HG03558 (cell line): ENCODE results near the gene RCC2.
"Not testable (repeated sequence)": the region's sequence is repeated elsewhere in the genome, so short reads cannot be mapped to it uniquely, and the experiment has no call there.

Source experiments
- ATAC-seq: cut with Tn5 transposase; IDR thresholded peaks from one replicate; pipeline ENCODE4 v1.9.1; 2021; ENCODE audit warnings: moderate number of reproducible peaks; ENCODE audit not compliant: unreplicated experiment; ENCODE audit errors: extremely low read depth

RCC2 gene

DNA sequence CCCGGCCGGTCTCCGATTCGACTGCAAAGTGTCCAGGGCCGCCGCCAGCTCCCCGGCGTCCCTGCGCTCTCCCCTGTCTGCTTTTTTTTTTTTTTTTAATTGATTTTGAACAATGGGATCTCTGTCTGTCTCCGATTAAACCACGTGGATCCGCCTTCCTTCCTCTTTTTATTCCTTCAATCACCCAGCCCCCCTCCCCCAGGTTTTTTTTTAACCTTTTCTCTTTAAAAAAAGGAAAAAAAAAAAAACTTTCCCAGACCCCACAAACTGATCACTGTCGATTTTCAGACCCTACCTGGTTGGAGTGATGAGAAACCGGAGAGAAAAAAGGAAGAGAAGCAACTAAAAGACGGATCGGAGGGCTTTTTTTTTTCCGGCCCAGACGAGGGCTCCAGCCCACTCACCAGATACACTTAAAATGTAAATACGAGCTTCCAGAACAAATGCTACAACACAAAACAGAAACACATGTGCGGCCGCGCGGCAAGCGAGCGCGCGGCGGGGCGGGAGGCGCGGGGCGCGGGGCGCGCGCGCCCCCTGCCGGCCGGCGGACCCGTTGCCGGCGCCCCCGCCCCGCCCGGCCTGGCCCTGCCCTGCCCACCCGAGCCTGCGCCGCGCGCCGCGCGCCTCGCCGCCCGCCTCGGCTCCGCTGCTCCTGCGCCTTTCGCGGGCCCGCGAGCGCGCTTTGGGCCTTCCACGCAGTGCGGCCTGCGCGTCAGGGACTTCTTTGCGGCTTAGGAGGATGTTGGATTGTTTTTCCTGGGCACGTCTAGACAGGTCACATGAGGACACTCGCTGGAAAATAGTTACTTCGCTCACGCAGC is at the start of gene RCC2:
TSS of gene RCC2 (minus strand) at position 428 of the 824 bp plus-strand sequence. CDS start 1,163 bp downstream, outside the sequence.
- ATAC-seq, result no peak

DNA sequence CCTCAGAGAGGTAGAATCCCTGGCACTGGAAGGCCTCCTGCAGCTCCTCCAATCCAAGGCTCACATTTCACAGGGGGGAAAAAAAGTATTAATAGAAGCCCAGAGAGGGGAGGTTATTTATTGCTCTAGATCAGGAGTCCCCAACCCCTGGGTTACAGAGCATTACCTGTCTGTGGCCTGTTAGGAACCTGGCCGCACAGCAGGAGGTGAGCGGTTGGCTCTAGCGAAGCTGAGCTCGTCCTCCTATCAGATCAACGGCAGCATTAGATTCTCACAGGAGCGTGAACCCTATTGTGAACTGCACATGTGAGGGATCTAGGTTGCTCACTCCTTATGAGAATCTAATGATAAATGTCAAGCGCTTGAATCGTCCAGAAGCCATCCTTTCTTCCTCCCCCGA is 46.8 kb upstream of the RCC2 start:
- ATAC-seq, result no peak

DNA sequence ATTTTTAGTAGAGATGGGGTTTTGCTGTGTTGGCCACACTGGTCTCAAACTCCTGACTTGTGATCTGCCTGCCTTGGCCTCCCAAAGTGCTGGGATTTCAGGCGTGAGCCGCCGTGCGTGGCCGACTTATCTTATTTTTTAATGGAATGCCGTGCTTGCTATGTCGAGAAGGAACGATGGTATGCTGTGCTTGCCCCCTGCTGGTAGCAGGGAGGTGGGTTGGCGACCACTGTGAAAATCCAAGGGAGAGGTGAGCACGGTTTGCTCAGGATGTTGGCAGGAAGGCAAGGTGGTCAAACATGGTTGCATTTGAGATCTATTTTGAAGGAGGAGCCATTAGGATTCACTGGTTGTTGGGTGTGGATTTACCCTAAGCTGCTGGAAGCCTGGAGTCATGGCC is 45.8 kb upstream of the RCC2 start:
- ATAC-seq, result no peak

DNA sequence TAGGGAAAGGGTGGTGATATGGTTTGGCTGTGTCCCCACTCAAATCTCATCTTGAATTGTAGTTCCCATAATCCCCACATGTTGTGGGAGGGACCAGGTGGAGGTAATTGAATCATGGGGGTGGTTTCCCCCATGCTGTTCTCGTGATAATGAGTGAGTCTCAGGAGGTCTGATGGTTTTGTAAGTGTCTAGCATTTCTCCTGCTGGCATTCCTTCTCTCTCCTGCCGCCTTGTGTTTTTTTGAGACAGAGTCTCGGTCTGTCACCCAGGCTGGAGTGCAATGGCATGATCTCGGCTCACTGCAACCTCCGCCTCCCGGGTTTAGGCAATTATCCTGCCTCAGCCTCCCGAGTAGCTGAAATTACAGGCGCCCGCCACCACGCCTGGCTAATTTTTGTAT is 42.5 kb upstream of the RCC2 start:
- not testable (repeated sequence) for ATAC-seq

DNA sequence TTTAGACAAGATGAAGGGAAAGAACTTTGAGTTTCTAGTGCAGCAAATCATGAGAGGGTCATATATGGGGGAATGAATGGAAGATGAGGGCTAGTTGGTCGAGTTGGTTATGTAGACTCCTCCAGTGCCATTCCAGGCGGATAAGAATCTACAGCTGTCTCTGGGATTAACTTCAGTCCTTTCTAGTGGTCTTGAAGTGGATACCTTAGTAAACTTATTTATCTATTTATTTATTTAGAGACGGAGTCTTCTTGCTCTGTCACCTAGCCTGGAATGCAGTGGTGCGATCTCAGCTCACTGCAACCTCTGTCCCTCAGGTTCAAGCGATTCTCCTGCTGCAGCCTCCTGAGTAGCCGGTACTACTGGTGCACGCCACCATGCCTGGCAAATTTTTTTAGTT is 41.4 kb upstream of the RCC2 start:
- ATAC-seq, result no peak

DNA sequence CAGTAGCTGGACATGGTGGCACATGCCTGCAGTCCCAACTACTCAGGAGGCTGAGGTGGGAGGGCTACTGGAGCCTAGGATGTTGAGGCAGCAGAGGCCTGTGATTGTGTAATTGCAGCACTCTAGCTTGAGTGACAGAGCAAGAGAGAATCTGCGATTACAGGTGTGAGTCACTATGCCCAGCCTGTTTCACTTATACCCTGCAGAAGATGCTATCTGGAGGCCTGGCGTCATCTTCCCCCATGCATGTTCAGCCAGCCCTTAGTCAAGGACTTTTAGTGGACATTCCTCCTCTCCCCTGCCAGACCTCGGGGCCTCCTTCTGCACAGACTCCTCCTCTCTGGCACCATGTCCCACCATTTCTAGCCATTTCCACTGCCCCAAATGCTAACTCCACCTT is 36.3 kb upstream of the RCC2 start:
- no peak for ATAC-seq

DNA sequence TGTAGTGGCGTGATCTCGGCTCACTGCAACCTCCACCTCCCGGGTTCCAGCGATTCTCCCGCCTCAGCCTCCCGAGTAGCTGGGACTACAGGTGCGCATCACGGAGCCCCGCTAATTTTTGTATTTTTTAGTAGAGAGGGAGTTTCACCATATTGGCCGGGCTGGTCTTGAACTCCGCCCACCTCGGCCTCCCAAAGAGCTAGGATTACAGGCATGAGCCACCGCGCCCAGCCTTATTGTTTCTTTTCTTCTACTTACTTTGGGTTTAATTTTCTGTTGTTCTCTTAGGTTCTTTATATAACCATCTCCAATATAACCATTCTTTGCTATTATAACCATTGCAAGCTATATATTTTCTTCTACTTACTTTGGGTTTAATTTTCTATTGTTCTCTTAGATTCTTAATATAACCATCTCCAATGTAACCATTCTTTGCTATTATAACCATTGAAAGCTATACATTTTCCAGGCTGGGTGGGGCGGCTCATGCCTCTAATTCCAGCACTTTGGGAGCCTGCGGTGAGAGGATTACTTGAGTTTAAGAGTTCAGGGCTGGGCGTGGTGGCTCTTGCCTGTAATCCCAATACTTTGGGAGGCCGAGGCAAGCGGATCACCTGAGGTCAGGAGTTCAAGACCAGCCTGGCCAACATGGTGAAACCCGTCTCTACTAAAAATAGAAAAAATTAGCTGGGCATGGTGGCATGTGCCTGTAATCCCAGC is 35.5 kb upstream of the RCC2 start:
- ATAC-seq, result not testable (repeated sequence)

DNA sequence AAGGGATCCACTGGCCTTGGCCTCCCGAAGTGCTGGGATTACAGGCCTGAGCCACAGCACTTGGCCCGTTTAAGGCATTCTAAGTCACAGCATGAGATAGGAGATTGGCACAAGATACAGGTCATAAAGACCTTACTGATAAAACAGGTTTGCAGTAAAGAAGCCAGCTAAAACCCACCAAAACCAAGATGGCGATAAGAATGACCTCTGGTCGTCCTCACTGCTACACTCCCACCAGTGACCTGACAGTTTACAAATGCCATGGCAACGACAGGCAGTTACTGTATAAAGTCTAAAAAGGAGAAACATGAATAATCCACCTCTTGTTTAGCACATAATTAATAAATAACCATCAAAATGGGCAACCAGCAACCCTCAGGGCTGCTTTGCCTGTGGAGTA is 33.3 kb upstream of the RCC2 start:
- ATAC-seq, result no peak

DNA sequence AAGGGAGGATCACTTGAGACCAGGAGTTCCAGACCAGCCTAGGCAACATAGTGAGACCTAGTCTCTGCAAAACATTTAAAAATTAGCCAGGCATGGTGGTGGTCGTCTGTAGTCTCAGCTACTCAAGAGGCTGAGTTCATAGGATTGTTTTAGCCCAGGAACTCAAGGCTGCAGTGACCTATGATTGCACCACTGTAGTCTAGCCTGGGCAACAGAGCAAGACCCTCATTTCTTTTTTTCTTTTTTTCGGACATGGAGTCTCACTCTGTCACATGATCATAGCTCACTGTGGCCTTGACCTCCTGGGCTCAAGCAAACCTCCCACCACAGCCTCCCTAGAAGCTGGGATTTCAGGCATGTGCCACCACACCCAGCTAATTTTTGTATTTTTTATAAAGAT is 31.9 kb upstream of the RCC2 start:
- no peak for ATAC-seq

DNA sequence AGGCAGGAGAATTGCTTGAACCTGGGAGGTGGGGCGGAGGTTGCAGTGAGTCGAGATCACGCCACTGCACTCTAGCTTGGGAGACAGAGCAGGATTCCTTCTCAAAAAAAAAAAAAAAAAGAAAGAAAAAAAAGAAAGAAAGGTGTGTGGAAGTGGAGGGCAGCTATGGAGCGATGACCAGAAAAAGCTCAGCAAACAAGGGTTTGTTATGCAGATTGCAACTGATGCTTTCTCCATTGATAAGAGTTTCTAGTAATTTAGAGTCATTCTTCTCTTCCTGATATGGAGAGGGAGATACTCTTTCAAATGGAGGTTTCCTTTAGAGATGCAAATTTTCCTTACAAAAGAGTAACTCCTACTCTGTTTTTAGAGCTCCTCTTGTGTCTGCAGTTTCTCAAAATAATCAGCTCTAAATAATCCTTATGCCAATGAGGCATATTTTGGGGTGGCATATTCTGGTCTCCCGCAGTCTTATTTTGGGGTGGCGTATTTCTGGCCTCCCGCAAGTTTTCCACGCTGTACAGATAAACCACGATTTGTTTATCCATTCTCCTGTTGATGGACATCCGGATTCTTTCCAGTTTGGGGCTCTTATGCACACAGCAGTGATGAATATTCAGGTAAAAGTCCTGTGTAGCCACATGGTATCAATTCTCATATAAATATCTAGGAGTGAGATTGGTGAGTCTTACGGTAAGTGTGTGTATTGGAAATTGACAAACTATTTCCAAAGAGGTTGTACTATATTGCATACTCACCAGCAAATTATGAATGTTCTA is 30.7 kb upstream of the RCC2 start:
- no peak for ATAC-seq

DNA sequence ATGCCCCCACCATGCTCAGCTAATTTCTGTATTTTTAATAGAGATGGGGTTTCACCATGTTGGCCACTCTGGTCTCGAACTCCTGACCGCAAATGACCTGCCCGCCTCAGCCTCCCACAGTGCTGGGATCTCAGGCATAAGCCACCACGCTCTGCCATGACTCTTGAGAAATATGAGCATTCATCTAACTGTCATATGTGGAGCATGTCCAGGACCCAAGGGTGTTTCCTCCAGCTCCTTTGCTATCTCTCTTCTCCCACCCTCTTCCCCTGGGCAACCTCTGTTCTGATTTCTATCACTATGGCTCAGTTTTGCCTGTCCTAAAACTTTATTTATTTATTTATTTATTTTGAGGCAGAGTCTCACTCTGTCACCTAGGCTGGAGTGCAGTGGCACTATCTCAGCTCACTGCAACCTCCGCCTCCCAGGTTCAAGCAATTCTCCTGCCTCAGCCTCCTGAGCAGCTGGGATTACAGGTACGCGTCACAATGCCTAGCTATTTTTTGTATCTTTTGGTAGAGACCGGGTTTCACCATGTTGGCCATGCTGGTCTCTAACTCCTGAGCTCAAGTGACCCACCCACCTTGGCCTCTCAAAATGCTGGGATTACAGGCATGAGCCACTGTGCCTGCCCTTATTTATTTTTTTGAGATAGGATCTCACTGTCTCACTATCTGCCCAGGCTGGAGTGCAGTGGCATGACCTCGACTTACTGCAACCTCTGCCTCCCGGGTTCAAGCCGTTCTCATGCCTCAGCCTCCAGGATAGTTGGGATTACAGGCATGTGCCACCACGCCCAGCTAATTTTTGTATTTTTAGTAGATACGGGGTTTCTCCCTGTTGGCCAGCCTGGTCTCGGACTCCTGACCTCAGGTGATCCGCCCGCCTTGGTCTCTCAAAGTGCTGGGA is 29.1 kb upstream of the RCC2 start:
- not testable (repeated sequence) for ATAC-seq

DNA sequence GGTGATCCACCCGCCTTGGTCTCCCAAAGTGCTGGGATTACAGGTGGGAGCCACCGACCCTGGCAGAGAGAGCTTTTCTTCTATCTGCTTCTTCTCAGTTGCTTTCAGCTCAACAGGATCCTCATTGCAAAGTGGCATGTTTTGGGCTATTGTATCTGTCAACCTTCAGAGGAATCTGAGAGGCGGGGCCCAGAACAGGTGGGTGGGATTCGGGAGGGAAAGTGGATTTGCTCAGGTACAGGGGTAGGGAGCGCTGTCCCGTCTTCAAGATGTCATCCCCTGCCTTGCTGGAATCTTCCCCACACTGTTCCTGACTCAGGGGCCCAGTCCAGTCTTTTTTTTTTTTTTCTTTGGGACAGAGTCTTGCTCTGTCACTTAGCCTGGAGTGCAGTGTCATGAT is 26.9 kb upstream of the RCC2 start:
- no peak for ATAC-seq

DNA sequence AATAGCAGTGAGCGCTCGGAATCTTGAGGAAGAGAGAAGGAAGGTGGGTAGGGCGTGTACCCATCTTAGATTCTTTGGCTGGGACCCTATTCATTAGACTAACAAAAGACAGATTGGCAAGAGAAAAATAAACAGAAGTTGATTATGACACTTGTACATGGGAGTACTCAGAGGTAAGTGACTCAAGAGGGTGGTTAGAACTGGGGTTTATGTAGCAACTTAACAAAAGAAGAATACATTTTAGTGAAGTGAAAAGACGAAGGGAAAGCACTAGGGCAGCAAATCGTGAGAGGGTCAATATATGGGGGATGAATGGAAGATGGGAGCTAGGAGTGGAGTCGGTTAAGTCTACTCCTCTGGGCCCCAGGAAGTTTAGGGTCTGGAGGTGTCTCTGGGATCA is 25.8 kb upstream of the RCC2 start:
- ATAC-seq, result no peak

DNA sequence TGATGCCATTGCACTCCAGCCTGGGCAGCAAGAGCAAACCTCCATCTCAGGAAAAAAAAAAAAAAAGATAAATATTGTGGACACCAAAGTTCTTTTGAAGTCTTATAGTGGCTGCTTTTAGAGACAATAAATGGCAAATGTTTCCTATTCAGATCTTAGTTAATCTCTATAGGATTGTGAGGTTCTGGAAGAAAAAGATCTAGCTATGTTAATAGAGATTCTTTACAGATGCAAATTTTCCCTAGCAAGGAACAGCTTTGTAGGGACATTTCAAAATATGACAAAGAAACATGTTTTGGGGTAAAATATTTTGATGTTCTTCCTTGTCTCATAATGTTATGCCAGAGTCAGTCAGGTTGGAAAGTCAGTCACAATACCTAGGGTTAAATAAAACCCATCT is 24.5 kb upstream of the RCC2 start:
- ATAC-seq, result no peak

DNA sequence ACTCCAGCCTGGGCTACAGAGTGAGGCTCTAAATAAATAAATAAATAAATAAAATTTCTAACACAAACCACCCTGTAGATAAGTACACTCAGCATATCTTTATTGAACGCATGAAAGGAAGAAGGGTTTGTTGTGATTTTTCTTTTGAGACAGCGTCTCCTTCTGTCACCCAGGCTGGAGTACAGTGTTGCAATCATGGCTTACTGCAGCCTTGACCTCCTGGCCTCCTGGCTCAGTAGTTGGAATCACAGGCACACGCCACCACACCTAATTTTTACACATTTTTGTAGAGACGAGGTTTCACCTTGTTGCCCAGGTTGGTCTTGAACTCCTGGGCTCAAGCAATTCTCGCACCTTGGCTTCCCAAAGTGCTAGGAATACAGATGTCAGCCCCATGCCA is 23.2 kb upstream of the RCC2 start:
- no peak for ATAC-seq

DNA sequence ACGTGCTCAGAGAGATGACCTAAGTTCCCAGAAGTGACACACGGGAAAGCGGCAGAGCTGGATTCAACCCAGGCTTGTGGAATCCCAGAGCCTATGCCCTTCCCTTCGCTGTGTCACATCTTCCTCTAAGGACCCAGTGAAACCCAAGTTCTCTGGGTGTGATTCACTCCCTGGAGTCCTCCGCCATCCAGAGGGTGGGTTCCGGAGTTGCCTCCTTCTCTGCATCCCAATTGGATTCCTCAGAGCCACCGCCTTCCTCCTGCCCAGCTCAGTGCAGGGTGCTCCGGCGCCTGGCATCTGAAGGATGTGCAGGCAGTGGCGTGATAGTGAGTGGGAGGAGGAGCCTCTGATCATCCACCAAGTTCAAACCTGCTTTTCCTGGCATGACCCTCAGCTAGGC is 20.7 kb upstream of the RCC2 start:
- ATAC-seq, result no peak

DNA sequence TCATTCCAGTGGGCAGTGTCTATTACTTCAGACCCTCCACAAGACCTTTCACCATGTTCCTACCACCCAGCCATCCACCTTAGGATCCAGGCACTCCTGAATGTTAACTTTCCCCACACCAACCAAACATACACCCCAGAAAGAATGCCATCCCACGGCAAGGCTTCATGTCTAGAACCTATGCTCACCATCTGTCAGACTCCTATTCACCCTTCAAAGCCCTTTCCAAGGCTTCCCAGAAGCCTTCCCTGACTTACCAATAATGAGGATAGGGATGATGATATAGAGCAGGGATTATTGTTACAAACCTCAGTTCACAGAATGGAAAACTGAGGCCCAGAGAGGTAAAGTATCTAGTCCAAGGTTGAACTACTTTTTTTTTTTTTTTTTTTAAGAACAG is 19.3 kb upstream of the RCC2 start:
- no peak for ATAC-seq

DNA sequence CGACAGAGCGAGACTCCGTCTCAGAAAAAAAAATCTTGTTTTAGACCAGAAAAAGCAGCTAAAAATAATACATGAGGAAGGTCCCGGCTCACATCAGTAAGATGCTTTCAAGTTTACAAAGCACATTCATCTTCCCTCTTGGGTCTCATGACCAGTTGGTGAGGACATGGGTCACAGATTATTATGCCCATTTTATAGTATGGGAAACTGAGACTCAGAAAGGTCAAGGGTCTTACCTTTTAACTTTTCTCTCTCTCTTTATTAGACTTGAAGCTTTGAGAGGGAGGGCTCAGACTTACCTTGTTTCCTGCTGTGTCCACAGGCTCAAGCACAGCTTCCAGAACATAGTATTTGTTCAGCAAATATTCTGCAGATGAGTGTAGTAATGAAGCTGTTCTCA is 13.2 kb upstream of the RCC2 start:
- ATAC-seq, result no peak

DNA sequence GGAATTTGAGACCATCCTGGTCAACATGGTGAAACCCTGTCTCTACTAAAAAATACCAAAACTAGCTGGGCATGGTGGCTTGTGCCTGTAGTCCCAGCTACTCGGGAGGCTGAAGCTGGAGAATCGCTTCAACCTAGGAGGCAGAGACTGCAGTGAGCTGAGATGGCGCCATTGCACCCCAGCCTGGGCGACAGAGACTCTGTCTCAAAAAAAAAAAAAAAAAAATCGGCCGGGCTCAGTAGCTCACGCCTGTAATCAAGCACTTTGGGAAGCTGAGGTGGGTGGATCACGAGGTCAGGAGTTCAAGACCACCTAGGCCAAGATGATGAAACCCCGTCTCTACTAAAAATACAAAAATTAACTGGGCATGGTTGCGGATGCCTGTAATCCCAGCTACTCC is 12.7 kb upstream of the RCC2 start:
- ATAC-seq, result not testable (repeated sequence)

DNA sequence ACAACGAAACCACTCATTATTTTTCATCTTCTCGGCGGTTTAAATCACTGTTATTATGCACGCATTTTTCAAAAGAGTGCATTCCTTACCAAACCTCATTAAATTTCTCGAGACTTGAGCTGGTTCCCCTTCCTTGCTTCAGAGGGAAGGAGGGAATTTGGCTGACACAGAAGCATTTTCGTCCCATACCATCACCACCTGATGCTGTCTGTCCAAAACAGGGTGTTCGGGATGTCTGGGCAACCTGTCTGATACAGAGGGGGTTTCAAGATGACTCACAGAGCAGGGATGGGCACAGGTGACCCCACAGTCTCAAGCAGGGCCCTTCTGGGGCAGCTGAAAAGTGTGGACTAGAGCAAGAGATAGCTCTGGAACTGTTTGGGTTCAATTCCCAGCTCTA is 12.3 kb upstream of the RCC2 start:
- ATAC-seq, result no peak
